HEK293T (cell line): Measurements from ENCODE around the gene GJD2.

Experiments used
- LEF1 ChIP-seq: fragments of 450-650 bp; IDR thresholded peaks from 2 replicates; pipeline ENCODE4 v1.6.1; 2017; ENCODE audit warnings: mild to moderate bottlenecking, borderline replicate concordance
- SP1 ChIP-seq: fragments of 450-650 bp; IDR thresholded peaks from 2 replicates; pipeline ENCODE4 v1.6.1; 2017
- SUZ12 ChIP-seq: fragments of 450-650 bp; IDR thresholded peaks from 2 replicates; pipeline ENCODE4 v1.6.1; 2016; ENCODE audit warnings: mild to moderate bottlenecking
- TARDBP ChIP-seq: fragments of 450-650 bp; IDR thresholded peaks from 2 replicates; pipeline ENCODE4 v1.6.1; 2016

DNA sequence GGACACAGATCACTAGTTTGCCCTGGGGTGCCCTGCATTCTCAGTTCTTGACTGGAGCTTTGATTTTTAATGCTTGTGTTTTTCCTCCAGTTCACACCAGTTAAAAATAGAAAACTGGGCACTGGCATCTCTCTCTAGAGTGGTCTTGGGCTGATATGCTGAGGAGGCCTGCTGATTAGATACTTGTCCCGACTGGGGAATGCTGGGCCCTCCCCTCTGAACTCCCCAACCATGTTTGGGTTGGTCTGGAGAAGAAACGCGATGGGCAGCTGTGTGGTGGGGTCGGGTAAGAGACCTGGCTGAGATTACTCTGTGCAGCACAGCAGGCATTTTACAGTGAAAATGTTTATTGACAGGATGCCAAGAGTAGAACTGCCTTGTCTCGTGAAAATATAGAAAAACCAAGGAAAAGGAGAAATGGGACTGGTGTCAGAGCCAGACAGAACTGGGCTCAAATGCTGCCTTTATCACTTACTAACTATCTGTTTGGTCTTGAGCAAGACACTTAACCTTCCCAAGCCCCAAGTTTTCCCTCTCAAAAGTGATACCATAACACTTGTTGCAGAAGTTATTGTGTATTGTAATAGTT is 42.1 kb upstream of the GJD2 start:
- TF ChIP-seq SP1, result no peak
- TF ChIP-seq LEF1, result no peak
- TF ChIP-seq SUZ12, result no peak
- no peak for TF ChIP-seq TARDBP
